Ovary (tissue), 3 donors: ENCODE data around the gene PMS1.

ENCODE experiments used
- CTCF ChIP-seq, 3 donors: fragments of 450-650 bp in 2 of 3; fragments of 200-600 bp in 1 of 3; IDR thresholded peaks; one replicate each; pipeline versions ENCODE4 v1.5.1 to v1.8.0; 2016 to 2022; ENCODE audit warnings: antibody characterized with exemption in 3 of 3, mild to moderate bottlenecking in 1 of 3
- EP300 ChIP-seq: sonication (generic); formaldehyde crosslinking; IDR thresholded peaks from one replicate; pipeline ENCODE4 v1.6.1; 2017; ENCODE audit warnings: antibody characterized with exemption
- POLR2A ChIP-seq: fragments of 450-650 bp; IDR thresholded peaks from one replicate; pipeline ENCODE4 v1.6.1; 2017; ENCODE audit warnings: antibody characterized with exemption, mild to moderate bottlenecking, moderate library complexity
- donor health status: DM: no; HTN: no; CAD: no.

- no peak for TF ChIP-seq CTCF (IDR thresholded peaks at IDR 0.05)
- no peak for TF ChIP-seq EP300
- TF ChIP-seq POLR2A = no peak
Observed at GRCh38 chr2:189756311-189756952, 27.8 kb upstream of the PMS1 start.
